Epithelial cell of proximal tubule (primary cell): Measurements from ENCODE around the gene MRC1. TPM values are rescaled to one million over a fixed set of nuclear protein-coding genes. Genes with fewer than 3 reads are reported as not detected.

Source experiments
- DNase-seq: peaks from one replicate; pipeline ENCODE4 v3.0.0-alpha.2; 2011; ENCODE audit warnings: low read depth
- H3K4me3 ChIP-seq: 2 replicates; pipeline ENCODE4 v1.5.1; 2011; ENCODE audit warnings: low read depth, mild to moderate bottlenecking, low read length
- total RNA-seq: library from RNA; depleted of rRNA; stranded (reverse); fragments of >200 nt; gene quantifications from 2 replicates; pipeline ENCODE4 v1.2.3, GENCODE V29; 2015
- TF ChIP-seq, protein P1 (sequence below): conservative IDR thresholded peaks from 2 replicates; pipeline ENCODE4 v1.5.1; 2012; ENCODE audit warnings: low read depth, mild to moderate bottlenecking, low read length

The MRC1 gene
- total RNA-seq, 1 donor from 2014 or later: not detected

DNA sequence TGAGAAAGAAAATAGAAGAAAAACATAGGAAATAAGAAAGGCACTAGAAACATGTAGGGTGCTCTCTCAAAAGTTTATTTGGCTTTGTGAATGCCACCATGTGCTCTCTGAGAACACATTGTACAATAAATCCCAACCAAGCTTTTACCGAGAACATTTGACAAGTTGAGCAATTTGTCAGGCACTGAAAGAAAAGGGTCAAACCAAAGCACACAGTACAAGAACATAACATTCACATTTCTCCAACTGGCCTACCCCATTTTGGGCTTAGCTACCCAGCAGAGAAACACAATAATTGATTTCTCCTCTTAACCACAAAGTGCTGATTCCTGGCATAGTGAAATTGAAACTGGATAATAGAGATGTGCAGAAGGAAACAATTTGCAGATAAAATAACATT lies 73.4 kb downstream of the MRC1 start:
- DNase-seq: no peak
- H3K4me3 ChIP-seq: no peak overlapping the region
- TF ChIP-seq, protein P1, sequence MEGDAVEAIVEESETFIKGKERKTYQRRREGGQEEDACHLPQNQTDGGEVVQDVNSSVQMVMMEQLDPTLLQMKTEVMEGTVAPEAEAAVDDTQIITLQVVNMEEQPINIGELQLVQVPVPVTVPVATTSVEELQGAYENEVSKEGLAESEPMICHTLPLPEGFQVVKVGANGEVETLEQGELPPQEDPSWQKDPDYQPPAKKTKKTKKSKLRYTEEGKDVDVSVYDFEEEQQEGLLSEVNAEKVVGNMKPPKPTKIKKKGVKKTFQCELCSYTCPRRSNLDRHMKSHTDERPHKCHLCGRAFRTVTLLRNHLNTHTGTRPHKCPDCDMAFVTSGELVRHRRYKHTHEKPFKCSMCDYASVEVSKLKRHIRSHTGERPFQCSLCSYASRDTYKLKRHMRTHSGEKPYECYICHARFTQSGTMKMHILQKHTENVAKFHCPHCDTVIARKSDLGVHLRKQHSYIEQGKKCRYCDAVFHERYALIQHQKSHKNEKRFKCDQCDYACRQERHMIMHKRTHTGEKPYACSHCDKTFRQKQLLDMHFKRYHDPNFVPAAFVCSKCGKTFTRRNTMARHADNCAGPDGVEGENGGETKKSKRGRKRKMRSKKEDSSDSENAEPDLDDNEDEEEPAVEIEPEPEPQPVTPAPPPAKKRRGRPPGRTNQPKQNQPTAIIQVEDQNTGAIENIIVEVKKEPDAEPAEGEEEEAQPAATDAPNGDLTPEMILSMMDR: no peak

DNA sequence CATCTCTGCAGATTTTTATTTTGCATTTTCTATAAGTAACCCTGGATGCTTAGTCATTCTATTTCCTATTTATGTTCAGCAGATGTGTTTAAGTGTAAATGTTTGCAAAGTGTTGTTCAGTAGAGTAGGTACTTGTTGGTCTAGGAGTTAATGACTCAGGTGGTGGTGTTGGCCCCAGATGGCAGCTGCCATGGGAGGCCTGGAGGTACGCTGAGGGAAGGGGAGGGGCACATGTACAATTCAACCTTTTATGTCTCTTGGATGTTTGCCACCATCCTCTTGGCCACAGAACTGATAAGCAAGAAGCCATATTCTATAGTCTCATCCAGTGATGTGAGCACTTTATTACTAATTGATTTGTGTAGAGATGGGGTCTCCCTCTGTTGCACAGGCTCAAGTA lies 74.5 kb downstream of the MRC1 start:
- DNase-seq: no peak
- TF ChIP-seq, protein P1: no peak
- no peak overlapping the region for H3K4me3 ChIP-seq

DNA sequence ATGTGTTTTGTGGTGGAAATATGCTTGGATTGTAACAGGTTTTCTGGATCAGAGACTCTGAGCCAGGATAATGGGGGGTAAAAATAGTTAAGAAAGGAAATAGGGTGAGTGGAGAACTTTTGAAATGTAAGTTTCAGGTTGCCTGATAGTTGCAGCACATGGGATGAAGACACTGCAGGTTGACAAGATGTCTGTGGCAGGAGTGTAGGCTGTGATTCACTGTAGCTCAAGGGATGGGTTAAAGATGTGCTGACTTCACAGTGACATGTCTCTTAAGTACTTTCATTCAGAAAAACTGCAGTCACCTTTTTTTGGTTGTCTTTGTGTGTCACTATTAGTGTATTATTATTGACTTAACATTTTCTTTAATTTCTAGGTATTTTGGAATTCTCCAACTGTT lies 79.0 kb downstream of the MRC1 start:
- TF ChIP-seq, protein P1: no peak
- DNase-seq: no peak
- H3K4me3 ChIP-seq: no peak overlapping the region

DNA sequence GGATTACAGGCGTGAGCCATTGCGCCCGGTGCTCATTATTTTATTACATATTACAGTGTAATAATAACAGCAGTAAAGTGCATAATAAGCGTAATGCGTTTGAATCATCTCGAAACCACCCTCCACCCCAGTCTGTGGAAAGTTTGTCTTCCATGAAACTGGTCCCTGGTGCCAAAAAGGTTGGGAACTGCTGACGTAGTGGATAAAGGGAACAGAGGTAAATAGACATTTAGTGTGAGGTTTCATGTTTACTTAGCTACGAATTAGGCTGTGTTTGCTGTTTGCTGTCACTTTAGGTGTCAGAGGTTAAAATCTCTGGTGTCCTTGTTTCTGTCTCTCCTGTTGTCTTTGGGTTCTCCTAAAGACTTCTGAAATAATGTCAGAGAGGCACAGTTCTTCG lies 82.3 kb downstream of the MRC1 start:
- DNase-seq: no peak
- H3K4me3 ChIP-seq: no peak overlapping the region
- TF ChIP-seq, protein P1: no peak

DNA sequence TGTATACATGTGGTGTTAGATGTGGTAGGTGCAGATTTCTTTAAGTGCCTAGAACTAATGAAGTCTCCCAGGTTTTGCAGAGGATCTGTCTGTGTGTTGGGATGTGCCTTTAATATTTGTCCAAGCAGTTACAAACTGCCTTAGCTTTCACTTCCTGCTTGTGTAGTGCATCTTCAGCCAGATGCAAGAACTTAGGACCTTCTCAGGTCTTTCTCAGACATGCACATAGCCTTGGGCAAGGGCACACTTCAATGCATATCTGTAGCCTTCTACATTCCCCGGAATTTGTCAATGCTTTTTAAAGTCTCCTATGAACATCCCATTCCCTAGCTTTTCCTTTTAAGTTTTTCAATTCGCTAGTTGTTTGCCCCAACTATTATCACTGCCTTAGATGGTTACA lies 95.4 kb downstream of the MRC1 start:
- TF ChIP-seq, protein P1: no peak
- no peak for DNase-seq
- H3K4me3 ChIP-seq: no peak overlapping the region

DNA sequence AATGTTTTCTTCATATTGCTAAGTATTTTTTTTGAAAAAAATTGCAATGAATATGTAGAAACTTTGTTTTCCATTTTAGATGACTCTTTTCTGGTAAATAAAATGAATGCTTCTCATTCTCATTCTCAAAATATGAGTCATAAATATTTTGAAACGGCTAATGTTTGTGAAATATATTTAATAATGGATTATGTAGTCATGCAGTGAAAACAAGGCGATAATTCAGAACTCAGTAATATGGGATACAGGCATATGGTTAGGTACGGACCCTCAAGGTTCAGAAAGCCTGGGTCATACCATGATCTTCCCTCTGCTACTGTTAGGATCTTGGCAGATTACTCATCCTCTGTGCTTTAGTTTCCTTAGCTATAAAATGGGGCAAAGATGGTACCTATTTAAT lies 96.3 kb downstream of the MRC1 start:
- H3K4me3 ChIP-seq: no peak overlapping the region
- DNase-seq: no peak
- TF ChIP-seq, protein P1: no peak

DNA sequence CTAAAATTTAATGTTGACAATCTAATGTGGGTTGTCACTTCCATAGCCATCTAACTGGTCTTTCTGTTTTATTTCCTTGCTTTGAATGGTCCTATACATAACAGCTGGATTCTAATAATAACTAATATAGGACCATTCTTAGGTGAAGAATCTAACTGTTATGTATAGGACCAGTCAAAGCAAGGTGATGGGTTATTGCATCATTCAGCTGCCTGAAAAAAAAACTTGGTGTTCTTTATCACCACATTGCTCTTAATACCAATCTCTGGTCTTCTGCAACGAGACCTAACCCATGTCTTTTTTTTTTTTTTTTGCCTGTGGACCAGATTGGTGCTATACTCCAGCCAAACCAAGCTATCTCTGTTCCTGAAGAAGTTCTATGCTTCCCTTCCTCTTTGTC lies 96.9 kb downstream of the MRC1 start:
- DNase-seq: no peak
- H3K4me3 ChIP-seq: no peak overlapping the region
- TF ChIP-seq, protein P1: no peak
